GM23338 (cell line): Measurements from ENCODE around the gene RASL10B.

Experiments
- CREB1 ChIP-seq: fragments of 250-450 bp; sonication (Bioruptor Pico); IDR thresholded peaks from 2 replicates; pipeline ENCODE4 v1.5.0; 2020; ENCODE audit warnings: low read depth, mild to moderate bottlenecking, moderate library complexity
- CTCF ChIP-seq, 2 experiments: fragments of 200-600 bp in 1 of 2; sonication (generic) in 1 of 2; conservative IDR thresholded peaks; 2 replicates each; pipeline versions ENCODE4 v1.5.1 to v1.6.1; 2016 to 2017; ENCODE audit warnings: antibody characterized with exemption in 2 of 2, low read depth in 2 of 2, mild to moderate bottlenecking in 2 of 2, moderate library complexity in 1 of 2
- ETS1 ChIP-seq: IDR thresholded peaks from 2 replicates; pipeline ENCODE4 v1.6.1; 2016; ENCODE audit warnings: antibody characterized with exemption
- EZH2 ChIP-seq: fragments of 200-600 bp; sonication (generic); IDR thresholded peaks from one replicate; pipeline ENCODE4 v1.8.0; 2017; ENCODE audit warnings: antibody characterized with exemption, mild to moderate bottlenecking, low read depth; ENCODE audit not compliant: unreplicated experiment
- EZH2phosphoT487 ChIP-seq: fragments of 200-600 bp; sonication (generic); IDR thresholded peaks from one replicate; pipeline ENCODE4 v1.8.1; 2018; ENCODE audit warnings: antibody characterized with exemption; ENCODE audit not compliant: unreplicated experiment
- JUNB ChIP-seq: IDR thresholded peaks from one replicate; pipeline ENCODE4 v1.6.1; 2016; ENCODE audit warnings: antibody characterized with exemption; ENCODE audit not compliant: unreplicated experiment
- POLR2AphosphoS5 ChIP-seq: IDR thresholded peaks from 2 replicates; pipeline ENCODE4 v1.6.1; 2016; ENCODE audit warnings: antibody characterized with exemption, low read depth
- REST ChIP-seq: IDR thresholded peaks from one replicate; pipeline ENCODE4 v1.6.1; 2018; ENCODE audit warnings: antibody characterized with exemption; ENCODE audit not compliant: unreplicated experiment
- ZNF114 ChIP-seq: fragments of 250-450 bp; sonication (Bioruptor Pico); IDR thresholded peaks from 2 replicates; pipeline ENCODE4 v1.5.0; 2020; ENCODE audit warnings: mild to moderate bottlenecking, moderate library complexity
- ZNF331 ChIP-seq: fragments of 250-450 bp; sonication (Bioruptor Pico); IDR thresholded peaks from 2 replicates; pipeline ENCODE4 v1.5.0; 2020; ENCODE audit warnings: low read depth, mild to moderate bottlenecking, moderate library complexity
- ZNF462 ChIP-seq: fragments of 250-450 bp; sonication (Bioruptor Pico); IDR thresholded peaks from 2 replicates; pipeline ENCODE4 v1.5.0; 2020; ENCODE audit warnings: mild to moderate bottlenecking, moderate library complexity

GRCh38 chr17:35786941-35787432 lies 55.5 kb downstream of the RASL10B start:
- TF ChIP-seq CTCF (conservative IDR thresholded peaks at IDR 0.05; ENCODE audit: low read depth in 2 of 2) (no peak), EZH2phosphoT487 (no peak), EZH2 (no peak), REST (no peak), ZNF331 (CRISPR knock-in tag) (no peak), ZNF462 (no peak), POLR2AphosphoS5 (no peak), CREB1 (no peak), ZNF114 (CRISPR knock-in tag) (no peak), JUNB (no peak), ETS1 (no peak)
